ENCODE results near the gene EFHC1. TPM values are rescaled to one million over a fixed set of nuclear protein-coding genes. Genes with fewer than 3 reads are reported as not detected.

The EFHC1 gene
- total RNA-seq, 1 donor from 2014 or later, result 54.9 TPM

- Mint-ChIP-seq H3K36me3 (peaks cover 4% of the 10 kb centered on the region), H3K27me3 (no peaks in the 10 kb centered on the region), H3K9me3 (no peaks in the 10 kb centered on the region), H3K27ac (no peak overlapping the region), H3K4me1 (ENCODE audit: unreplicated experiment) (peaks cover 39% of the 10 kb centered on the region), H3K4me3 (no peak overlapping the region)
- no peak for TF ChIP-seq CTCF (conservative IDR thresholded peaks at IDR 0.05)
- no peak for DNase-seq (ENCODE audit: extremely low spot score, unreplicated experiment)
These were observed 137.5 kb downstream of the EFHC1 start for GRCh38 chr6:52557389-52558265.

GRCh38 chr6:52558266-52559000 is 138.3 kb downstream of the EFHC1 start:
- no peak for DNase-seq (ENCODE audit: extremely low spot score, unreplicated experiment)
- Mint-ChIP-seq H3K27me3 (no peaks in the 10 kb centered on the region), H3K36me3 (peaks cover 4% of the 10 kb centered on the region), H3K4me3 (no peak overlapping the region), H3K4me1 (ENCODE audit: unreplicated experiment) (peaks cover 31% of the 10 kb centered on the region), H3K27ac (no peak overlapping the region), H3K9me3 (no peaks in the 10 kb centered on the region)
- TF ChIP-seq CTCF (conservative IDR thresholded peaks at IDR 0.05), result no peak

GRCh38 chr6:52560462-52560861 is 140.3 kb downstream of the EFHC1 start:
- H3K27me3 Mint-ChIP-seq, result no peaks in the 10 kb centered on the region
- H3K4me3 Mint-ChIP-seq, result no peak overlapping the region
- no peak for DNase-seq (ENCODE audit: extremely low spot score, unreplicated experiment)
- H3K9me3 Mint-ChIP-seq, result no peaks in the 10 kb centered on the region
- H3K4me1 Mint-ChIP-seq (ENCODE audit: unreplicated experiment), result peaks cover 36% of the 10 kb centered on the region
- no peak overlapping the region for H3K27ac Mint-ChIP-seq
- H3K36me3 Mint-ChIP-seq, result peaks cover 10% of the 10 kb centered on the region
- TF ChIP-seq CTCF (conservative IDR thresholded peaks at IDR 0.05), result no peak

GRCh38 chr6:52562911-52563310 is 142.8 kb downstream of the EFHC1 start:
- no peak for DNase-seq (ENCODE audit: extremely low spot score, unreplicated experiment)
- Mint-ChIP-seq H3K9me3 (no peaks in the 10 kb centered on the region), H3K27me3 (no peaks in the 10 kb centered on the region), H3K4me3 (no peak overlapping the region), H3K27ac (no peak overlapping the region), H3K36me3 (peaks cover 15% of the 10 kb centered on the region), H3K4me1 (ENCODE audit: unreplicated experiment) (peaks cover 29% of the 10 kb centered on the region)
- TF ChIP-seq CTCF (conservative IDR thresholded peaks at IDR 0.05), result no peak

- no peaks in the 10 kb centered on the region for H3K9me3 Mint-ChIP-seq
- TF ChIP-seq CTCF (conservative IDR thresholded peaks at IDR 0.05), result no peak
- no peak for DNase-seq (ENCODE audit: extremely low spot score, unreplicated experiment)
- H3K4me3 Mint-ChIP-seq, result no peak overlapping the region
- H3K27ac Mint-ChIP-seq, result no peak overlapping the region
- H3K4me1 Mint-ChIP-seq (ENCODE audit: unreplicated experiment), result peaks cover 17% of the 10 kb centered on the region
- no peaks in the 10 kb centered on the region for H3K27me3 Mint-ChIP-seq
- H3K36me3 Mint-ChIP-seq, result peaks cover 11% of the 10 kb centered on the region
These were observed 144.7 kb downstream of the EFHC1 start for GRCh38 chr6:52564856-52565255.
